ENCODE results near the gene AKNA. TPM values are rescaled to one million over a fixed set of nuclear protein-coding genes. Genes with fewer than 3 reads are reported as not detected.
A peak's percentile ranks its signal among the peaks of the same experiment; 100 is the strongest.

The AKNA gene
- total RNA-seq, 1 donor from 2014 or later, result 66.9 TPM

DNA sequence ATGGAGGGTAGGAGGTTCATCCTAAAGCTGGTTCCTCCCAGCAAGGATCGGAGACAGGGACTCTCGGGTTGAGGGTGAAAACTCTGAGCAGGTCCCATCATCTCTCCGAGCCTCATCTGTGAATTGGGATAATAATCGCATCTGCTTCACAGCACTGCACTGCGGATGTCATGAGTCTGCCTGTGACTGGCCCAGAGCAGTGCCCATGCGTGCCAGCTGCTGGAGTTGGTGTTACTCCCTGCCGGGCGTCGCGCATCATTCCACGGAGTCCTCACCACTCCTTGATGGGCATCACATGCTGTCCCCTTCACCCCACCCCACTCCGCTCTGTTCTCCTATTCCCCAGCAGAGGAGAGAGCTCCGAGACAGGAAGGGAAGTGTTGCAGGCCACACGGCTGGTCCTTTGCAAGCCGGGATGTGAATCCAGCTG is 100.0 kb downstream of the AKNA start:
- TF ChIP-seq, protein P1, sequence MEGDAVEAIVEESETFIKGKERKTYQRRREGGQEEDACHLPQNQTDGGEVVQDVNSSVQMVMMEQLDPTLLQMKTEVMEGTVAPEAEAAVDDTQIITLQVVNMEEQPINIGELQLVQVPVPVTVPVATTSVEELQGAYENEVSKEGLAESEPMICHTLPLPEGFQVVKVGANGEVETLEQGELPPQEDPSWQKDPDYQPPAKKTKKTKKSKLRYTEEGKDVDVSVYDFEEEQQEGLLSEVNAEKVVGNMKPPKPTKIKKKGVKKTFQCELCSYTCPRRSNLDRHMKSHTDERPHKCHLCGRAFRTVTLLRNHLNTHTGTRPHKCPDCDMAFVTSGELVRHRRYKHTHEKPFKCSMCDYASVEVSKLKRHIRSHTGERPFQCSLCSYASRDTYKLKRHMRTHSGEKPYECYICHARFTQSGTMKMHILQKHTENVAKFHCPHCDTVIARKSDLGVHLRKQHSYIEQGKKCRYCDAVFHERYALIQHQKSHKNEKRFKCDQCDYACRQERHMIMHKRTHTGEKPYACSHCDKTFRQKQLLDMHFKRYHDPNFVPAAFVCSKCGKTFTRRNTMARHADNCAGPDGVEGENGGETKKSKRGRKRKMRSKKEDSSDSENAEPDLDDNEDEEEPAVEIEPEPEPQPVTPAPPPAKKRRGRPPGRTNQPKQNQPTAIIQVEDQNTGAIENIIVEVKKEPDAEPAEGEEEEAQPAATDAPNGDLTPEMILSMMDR (IDR thresholded peaks at IDR 0.05), result no peak
- ATAC-seq (no peak), DNase-seq (peak; percentile 39)
- Histone ChIP-seq H3K27me3 (ENCODE audit: low read depth) (no peaks in the 10 kb centered on the region), H3K27ac (no peak overlapping the region), H3K9me3 (no peaks in the 10 kb centered on the region), H3K4me1 (no peaks in the 10 kb centered on the region), H3K4me3 (no peak overlapping the region), H3K36me3 (peaks cover 6% of the 10 kb centered on the region)
- intact Hi-C loops (cut with DNase I), result no loop called here

DNA sequence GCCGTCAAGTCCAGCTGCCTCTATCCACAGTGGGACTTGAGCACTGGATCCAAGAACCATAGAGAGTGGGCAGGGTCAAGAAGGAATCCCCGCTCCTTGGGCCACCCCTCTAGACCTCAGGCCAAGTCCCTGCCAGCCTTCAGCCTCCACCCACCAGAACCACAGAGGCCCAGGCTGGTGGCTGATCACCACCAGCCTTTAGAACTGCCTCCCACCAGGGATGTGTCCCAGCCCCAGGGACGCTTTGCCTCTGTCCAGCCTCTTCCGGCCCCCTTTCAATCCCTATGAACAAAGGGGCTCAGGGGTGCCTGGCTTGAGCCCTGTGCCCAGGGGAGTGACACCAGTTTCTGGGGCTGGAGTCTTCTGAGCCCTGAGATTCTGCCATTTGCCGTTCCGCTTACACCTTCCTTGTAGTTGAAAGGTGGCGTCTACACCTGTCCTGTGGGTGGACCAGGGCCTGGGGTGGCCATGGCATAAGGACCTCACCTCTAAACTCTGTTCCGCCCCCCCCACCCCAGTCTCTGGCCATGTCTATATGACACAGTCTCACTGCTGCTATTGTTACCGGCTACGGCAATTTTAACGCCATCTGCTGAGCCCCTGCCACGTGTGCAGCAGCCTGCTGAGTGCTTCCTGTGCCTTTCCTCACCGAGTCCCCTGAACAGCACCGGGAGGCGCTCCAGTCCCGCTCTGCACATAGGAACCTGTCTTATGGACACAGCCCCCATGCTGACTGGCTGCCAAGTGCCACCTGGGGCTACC is 100.6 kb downstream of the AKNA start:
- Histone ChIP-seq H3K27me3 (ENCODE audit: low read depth) (no peaks in the 10 kb centered on the region), H3K4me1 (no peaks in the 10 kb centered on the region), H3K27ac (no peak overlapping the region), H3K4me3 (no peak overlapping the region), H3K36me3 (peaks cover 1% of the 10 kb centered on the region), H3K9me3 (no peaks in the 10 kb centered on the region)
- no peak for ATAC-seq
- peak; percentile 33 for DNase-seq
- TF ChIP-seq, protein P1 (IDR thresholded peaks at IDR 0.05), result no peak
- intact Hi-C loops (cut with DNase I), result no loop called here

DNA sequence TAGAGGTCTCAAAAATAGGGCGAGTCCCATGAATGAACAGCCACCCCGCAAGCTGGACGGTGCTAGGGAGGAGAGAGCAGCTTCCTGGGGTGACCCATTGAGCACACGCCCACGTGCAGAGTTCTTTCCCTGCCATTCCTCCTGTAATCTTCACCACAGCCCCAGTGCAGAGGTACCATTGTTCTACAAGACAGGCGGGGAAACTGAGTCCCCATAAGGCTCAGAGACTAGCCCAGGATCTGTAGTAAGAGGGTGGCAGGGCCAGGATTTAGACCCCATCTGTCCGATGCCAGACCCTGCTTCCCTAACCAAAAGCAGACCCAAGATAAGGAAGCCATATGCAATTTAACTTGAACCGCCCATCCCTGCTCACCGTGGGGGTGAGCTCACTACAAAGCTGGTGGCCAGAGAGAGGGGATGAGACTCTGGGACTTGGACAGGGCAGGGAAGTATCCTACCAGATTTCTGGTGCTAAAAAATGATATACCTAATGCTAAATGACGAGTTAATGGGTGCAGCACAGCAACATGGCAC is 101.6 kb downstream of the AKNA start:
- no peaks in the 10 kb centered on the region for H3K36me3 ChIP-seq
- peak; percentile 3 for DNase-seq
- no peaks in the 10 kb centered on the region for H3K9me3 ChIP-seq
- ATAC-seq, result no peak
- H3K27me3 ChIP-seq (ENCODE audit: low read depth), result no peaks in the 10 kb centered on the region
- H3K4me1 ChIP-seq, result no peaks in the 10 kb centered on the region
- intact Hi-C loops (cut with DNase I), result no loop called here
- TF ChIP-seq, protein P1 (IDR thresholded peaks at IDR 0.05), result no peak
- H3K4me3 ChIP-seq, result no peak overlapping the region
- H3K27ac ChIP-seq, result no peak overlapping the region

DNA sequence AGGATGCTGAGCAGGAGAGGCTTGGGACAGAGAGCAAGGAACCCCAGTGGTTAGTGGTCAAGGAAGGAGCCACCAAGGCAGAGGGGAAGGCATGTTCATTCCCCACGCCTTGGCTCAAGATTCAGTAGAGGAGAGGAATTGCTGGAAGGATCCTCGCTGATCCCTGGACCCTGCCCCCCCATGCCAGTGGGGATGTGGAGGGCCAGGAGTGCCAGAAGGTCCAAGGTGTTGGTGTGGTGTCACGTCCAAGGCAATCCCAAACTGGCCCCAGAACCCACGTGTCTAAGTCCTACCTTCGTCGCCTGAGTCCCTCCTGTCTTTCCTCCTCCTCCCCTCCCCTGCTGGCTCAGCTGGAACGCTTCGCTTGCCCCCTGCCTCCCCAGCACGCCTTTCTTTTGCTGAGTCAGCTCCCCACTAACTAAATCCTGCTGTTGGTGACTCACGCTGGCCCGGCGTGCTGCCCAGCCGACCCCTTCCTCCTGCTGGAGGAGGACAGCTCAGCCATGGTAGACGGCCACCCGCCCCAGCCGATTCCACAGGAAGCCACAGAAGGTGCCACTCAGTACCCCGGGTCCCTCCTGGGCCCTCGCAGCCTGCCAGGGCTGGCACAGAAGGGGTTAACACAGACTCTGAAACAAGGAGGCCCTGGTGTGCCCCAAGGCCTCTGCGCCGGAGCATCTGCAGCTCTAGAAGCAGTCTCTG is 102.5 kb downstream of the AKNA start:
- intact Hi-C loops (cut with DNase I), result no loop called here
- Histone ChIP-seq H3K27ac (no peak overlapping the region), H3K4me3 (no peak overlapping the region), H3K4me1 (no peaks in the 10 kb centered on the region), H3K9me3 (no peaks in the 10 kb centered on the region), H3K36me3 (no peaks in the 10 kb centered on the region), H3K27me3 (ENCODE audit: low read depth) (no peaks in the 10 kb centered on the region)
- peak; percentile 40 for DNase-seq
- TF ChIP-seq, protein P1 (IDR thresholded peaks at IDR 0.05), result no peak
- peak in 1 of 2 donors; percentile 3 for ATAC-seq

DNA sequence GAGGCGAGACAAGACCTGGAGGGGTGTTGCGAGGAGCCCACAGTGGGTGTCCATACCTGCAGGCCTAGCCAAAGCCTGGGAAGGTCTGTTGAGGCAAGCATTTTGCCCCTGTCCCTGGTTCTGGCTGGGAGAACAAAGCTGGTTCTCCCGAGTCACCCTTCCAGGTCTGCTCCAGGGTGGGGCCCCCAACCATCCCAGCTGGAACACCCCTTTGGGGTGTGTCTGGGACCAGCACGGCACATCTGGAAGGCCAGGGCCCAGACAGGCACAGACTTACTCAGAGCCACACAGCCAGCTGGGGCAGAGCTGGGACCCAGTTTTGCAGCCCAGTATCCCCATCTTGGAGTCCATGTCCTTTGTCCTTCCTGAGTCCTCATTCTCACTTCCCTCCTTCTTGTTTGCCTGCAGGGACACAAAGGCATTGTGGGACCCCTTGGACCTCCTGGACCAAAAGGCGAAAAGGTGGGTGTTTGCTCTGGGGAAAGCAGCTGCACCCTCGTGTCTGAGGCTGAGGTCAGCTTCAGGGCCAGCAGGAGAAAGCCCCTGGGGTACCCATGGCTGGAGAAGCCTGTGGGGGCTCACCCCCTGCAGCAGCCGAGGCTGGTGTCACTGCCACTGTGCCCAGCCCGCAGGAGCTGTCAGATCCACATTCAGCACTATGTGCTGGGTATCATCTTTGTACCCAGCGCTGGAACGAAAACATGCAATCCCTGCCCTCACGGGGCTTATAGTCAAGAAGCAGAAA is 103.3 kb downstream of the AKNA start:
- no peaks in the 10 kb centered on the region for H3K9me3 ChIP-seq
- H3K36me3 ChIP-seq, result no peaks in the 10 kb centered on the region
- DNase-seq (peak; percentile 28), ATAC-seq (no peak)
- intact Hi-C loops (cut with DNase I), result no loop called here
- TF ChIP-seq, protein P1 (IDR thresholded peaks at IDR 0.05), result no peak
- no peak overlapping the region for H3K4me3 ChIP-seq
- no peaks in the 10 kb centered on the region for H3K4me1 ChIP-seq
- H3K27me3 ChIP-seq (ENCODE audit: low read depth), result no peaks in the 10 kb centered on the region
- H3K27ac ChIP-seq, result no peak overlapping the region
